Fibroblast of lung (primary cell): ENCODE measurements around the gene DHX35.

Experiments used
- CTCF ChIP-seq, 2 donors: IDR thresholded peaks in 1 of 2; conservative IDR thresholded peaks in 1 of 2; 1 replicate in 1 of 2; 2 replicates in 1 of 2; pipeline ENCODE4 v1.5.1; 2011 to 2012; ENCODE audit warnings: low read length in 2 of 2, control low read depth in 1 of 2, inconsistent platforms in 1 of 2, low read depth in 1 of 2, mild to moderate bottlenecking in 1 of 2
- EZH2 ChIP-seq: IDR thresholded peaks from 2 replicates; pipeline ENCODE4 v1.5.1; 2012; ENCODE audit warnings: low read length, control low read depth, mild to moderate bottlenecking; ENCODE audit errors: missing control alignments

GRCh38 chr20:39040116-39040515, 78.0 kb downstream of the DHX35 start:
- no peak for TF ChIP-seq CTCF (conservative IDR thresholded peaks at IDR 0.05 in 1 of 2, IDR thresholded peaks at IDR 0.05 in 1 of 2; ENCODE audit: low read depth in 1 of 2, low read length in 2 of 2)
- no peak for TF ChIP-seq EZH2
